ENCODE data around the gene ANKFY1. TPM values are rescaled to one million over a fixed set of nuclear protein-coding genes. Genes with fewer than 3 reads are reported as not detected.

Gene ANKFY1
- total and polyA plus RNA-seq, 2 experiments from 2014 or later: 18.6 to 32.8 TPM

DNA sequence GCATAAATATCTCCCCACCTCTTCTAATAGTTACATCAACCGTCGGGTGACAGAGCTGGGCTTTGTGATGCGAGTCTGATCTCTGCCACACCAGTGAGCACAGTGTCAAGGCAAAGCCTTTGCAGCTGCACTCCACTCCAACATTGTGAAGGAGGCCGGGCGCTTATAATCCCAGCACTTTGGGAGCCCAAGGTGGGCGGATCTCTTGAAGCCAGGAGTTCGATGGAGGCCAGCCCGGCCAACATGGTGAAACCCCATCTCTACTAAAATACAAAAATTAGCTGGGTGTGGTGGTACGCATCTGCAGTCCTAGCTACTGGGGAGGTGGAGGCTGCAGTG, 101.8 kb downstream of the ANKFY1 start:
- peak overlapping the region; percentile 78 for H3K27ac ChIP-seq

GRCh38 chr17:4161192-4161966, 102.4 kb downstream of the ANKFY1 start:
- Histone ChIP-seq H3K4me1 (ENCODE audit: insufficient read depth) (peaks cover 12% of the 10 kb centered on the region), H3K4me2 (no peak overlapping the region), H3K9me2 (replicated peaks; ENCODE audit: insufficient read depth) (no peaks in the 10 kb centered on the region), H2AFZ (no peak overlapping the region), H3K9me3 (ENCODE audit: low read depth) (no peaks in the 10 kb centered on the region), H3K79me2 (no peaks in the 10 kb centered on the region), H3K4me3 (no peak overlapping the region), H4K20me1 (ENCODE audit: insufficient read depth, poor library complexity, severe bottlenecking) (no peaks in the 10 kb centered on the region), H3K36me3 (replicated peaks; ENCODE audit: insufficient read depth, low read depth) (no peaks in the 10 kb centered on the region), H3K27me3 (no peaks in the 10 kb centered on the region), H3K27ac (peak overlapping the region; percentile 78)
- DNase-seq (ENCODE audit: low spot score): peak; percentile 76
- WGBS (ENCODE audit: low lambda C conversion rate, missing lambda C conversion rate): 30% methylated on average over 7 of the region's 7 CpGs
- TF ChIP-seq EZH2 (IDR thresholded peaks at IDR 0.05; ENCODE audit: borderline replicate concordance): no peak
- TF ChIP-seq CTCF (IDR thresholded peaks at IDR 0.05; ENCODE audit: poor library complexity): no peak
- no peak for TF ChIP-seq EZH2phosphoT487 (IDR thresholded peaks at IDR 0.05; ENCODE audit: low read depth, severe bottlenecking, unreplicated experiment)

More for the DNA sequence above, 101.8 kb downstream of the ANKFY1 start:
- DNase-seq (ENCODE audit: low spot score): no peak
- no peaks in the 10 kb centered on the region for H3K9me3 ChIP-seq (ENCODE audit: low read depth)
- no peaks in the 10 kb centered on the region for H3K79me2 ChIP-seq
- H3K36me3 ChIP-seq (replicated peaks; ENCODE audit: insufficient read depth, low read depth): no peaks in the 10 kb centered on the region
- no peaks in the 10 kb centered on the region for H3K9me2 ChIP-seq (replicated peaks; ENCODE audit: insufficient read depth)
- H3K27me3 ChIP-seq: no peaks in the 10 kb centered on the region
- no peak overlapping the region for H3K4me3 ChIP-seq
- no peak overlapping the region for H3K4me2 ChIP-seq
- 79% methylated on average over 9 of the region's 9 CpGs for WGBS (ENCODE audit: low lambda C conversion rate, missing lambda C conversion rate)
- no peaks in the 10 kb centered on the region for H4K20me1 ChIP-seq (ENCODE audit: insufficient read depth, poor library complexity, severe bottlenecking)
- H2AFZ ChIP-seq: no peak overlapping the region
- no peak for TF ChIP-seq EZH2 (IDR thresholded peaks at IDR 0.05; ENCODE audit: borderline replicate concordance)
- no peak for TF ChIP-seq CTCF (IDR thresholded peaks at IDR 0.05; ENCODE audit: poor library complexity)
- no peak for TF ChIP-seq EZH2phosphoT487 (IDR thresholded peaks at IDR 0.05; ENCODE audit: low read depth, severe bottlenecking, unreplicated experiment)
- peaks cover 12% of the 10 kb centered on the region for H3K4me1 ChIP-seq (ENCODE audit: insufficient read depth)

DNA sequence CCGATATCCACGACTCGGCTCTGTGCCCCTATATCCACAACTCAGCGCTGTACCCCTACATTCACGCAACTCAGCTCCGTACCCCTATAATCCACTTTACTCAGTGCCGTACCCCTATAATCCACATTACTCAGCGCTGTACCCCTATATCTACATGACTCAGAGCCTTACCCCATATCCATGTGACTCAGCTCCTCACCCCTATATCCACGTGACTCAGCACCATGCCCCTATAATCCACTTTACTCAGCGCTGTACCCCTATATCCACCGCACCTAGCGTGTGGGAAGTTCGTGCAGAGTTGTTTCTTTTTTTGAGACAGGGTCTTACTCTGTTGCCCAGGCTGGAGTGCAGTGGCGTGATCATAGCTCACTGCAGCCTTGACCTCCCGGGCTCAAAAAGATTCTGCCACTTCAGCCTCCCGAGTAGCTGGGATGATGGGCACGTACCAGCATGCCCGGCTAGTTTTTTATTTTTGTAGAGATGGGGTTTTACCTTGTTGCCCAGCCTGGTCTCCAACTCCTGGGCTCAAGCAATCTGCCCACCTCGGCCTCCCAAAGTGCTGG, 103.4 kb downstream of the ANKFY1 start:
- DNase-seq (ENCODE audit: low spot score): no peak
- no peak overlapping the region for H3K4me2 ChIP-seq

More for the DNA sequence above, 103.4 kb downstream of the ANKFY1 start:
- no peaks in the 10 kb centered on the region for H4K20me1 ChIP-seq (ENCODE audit: insufficient read depth, poor library complexity, severe bottlenecking)
- H3K36me3 ChIP-seq (replicated peaks; ENCODE audit: insufficient read depth, low read depth): no peaks in the 10 kb centered on the region
- peaks cover 12% of the 10 kb centered on the region for H3K4me1 ChIP-seq (ENCODE audit: insufficient read depth)
- no peak for TF ChIP-seq EZH2phosphoT487 (IDR thresholded peaks at IDR 0.05; ENCODE audit: low read depth, severe bottlenecking, unreplicated experiment)
- TF ChIP-seq EZH2 (IDR thresholded peaks at IDR 0.05; ENCODE audit: borderline replicate concordance): no peak
- no peak for TF ChIP-seq CTCF (IDR thresholded peaks at IDR 0.05; ENCODE audit: poor library complexity)
- H2AFZ ChIP-seq: no peak overlapping the region
- H3K4me3 ChIP-seq: no peak overlapping the region
- no peaks in the 10 kb centered on the region for H3K9me3 ChIP-seq (ENCODE audit: low read depth)
- peak overlapping the region; percentile 78 for H3K27ac ChIP-seq
- H3K79me2 ChIP-seq: no peaks in the 10 kb centered on the region
- no peaks in the 10 kb centered on the region for H3K9me2 ChIP-seq (replicated peaks; ENCODE audit: insufficient read depth)
- 96% methylated on average over 19 of the region's 19 CpGs for WGBS (ENCODE audit: low lambda C conversion rate, missing lambda C conversion rate)
- no peaks in the 10 kb centered on the region for H3K27me3 ChIP-seq

All from hepatocyte (in vitro differentiated cells).